ENCODE data around the gene GRIPAP1.
A peak's percentile ranks its signal among the peaks of the same experiment; 100 is the strongest.

The GRIPAP1 gene

DNA sequence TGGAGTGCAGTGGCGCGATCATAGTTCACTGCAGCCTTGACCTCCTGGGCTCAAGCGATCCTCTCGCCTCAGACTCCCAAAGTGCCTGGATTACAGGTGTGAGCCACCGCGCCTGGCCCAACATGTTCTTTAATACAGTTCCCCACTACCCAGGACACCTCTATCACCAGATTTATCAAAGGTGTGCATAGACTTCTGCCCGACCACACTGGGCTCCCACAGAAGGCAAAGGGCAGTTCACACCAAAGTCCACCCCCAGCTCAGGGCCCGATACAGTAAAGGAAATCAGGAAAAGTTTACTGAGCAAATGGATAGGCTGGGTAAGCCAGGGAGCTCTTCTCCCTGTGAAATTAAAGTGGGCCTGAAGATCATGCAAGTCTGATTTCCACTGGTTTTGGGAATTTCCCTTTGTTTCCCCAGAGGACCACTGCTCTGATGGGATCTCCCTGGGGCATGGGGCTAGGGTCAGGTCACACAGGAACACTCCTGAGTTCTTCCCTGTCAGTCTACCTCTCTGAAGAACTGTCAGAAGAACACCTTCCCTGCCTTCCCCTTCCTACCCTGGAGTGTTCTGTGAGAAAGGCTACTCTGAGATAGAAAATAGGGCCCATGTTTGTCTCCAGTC is 65.5 kb downstream of the GRIPAP1 start:
- Histone ChIP-seq H3K4me1 (ENCODE audit: insufficient read depth, low read length) (peaks cover 13% of the 10 kb centered on the region), H3K9ac (ENCODE audit: low read depth, low read length) (peak overlapping the region; percentile 17; the same call in 1 of the 2 replicates), H3K36me3 (ENCODE audit: insufficient read depth, low read length) (peaks cover 6% of the 10 kb centered on the region), H3K9me3 (ENCODE audit: control insufficient read depth, insufficient read depth, low read length) (no peaks in the 10 kb centered on the region)

DNA sequence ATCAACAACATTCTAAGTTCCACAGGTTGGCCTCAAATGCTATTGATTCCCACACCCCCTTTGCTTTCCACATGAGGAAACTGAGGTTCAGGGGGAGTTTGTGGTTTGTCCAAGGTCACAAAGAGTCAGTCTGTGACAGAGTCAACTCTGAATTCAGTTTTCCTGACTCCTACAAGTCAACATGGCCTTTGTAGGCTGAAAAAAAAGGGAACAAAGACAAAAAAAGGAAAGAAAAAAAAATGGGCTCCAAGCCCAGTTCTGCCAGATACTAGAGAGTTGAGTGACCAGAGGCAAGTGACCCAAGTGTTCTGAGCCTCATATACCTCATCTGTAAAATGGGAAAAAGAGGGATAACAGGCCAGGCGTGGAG is 66.8 kb downstream of the GRIPAP1 start:
- Histone ChIP-seq H3K9ac (ENCODE audit: low read depth, low read length) (no peak overlapping the region), H3K9me3 (ENCODE audit: control insufficient read depth, insufficient read depth, low read length) (no peaks in the 10 kb centered on the region), H3K36me3 (ENCODE audit: insufficient read depth, low read length) (peaks cover 6% of the 10 kb centered on the region)

GRCh38 chrX:48934581-48935300 is 67.3 kb downstream of the GRIPAP1 start:
- Histone ChIP-seq H3K9me3 (ENCODE audit: control insufficient read depth, insufficient read depth, low read length) (no peaks in the 10 kb centered on the region), H3K36me3 (ENCODE audit: insufficient read depth, low read length) (peaks cover 6% of the 10 kb centered on the region), H3K4me1 (ENCODE audit: insufficient read depth, low read length) (peaks cover 12% of the 10 kb centered on the region), H3K9ac (ENCODE audit: low read depth, low read length) (no peak overlapping the region)

More for the DNA sequence above, 66.8 kb downstream of the GRIPAP1 start:
- peaks cover 12% of the 10 kb centered on the region for H3K4me1 ChIP-seq (ENCODE audit: insufficient read depth, low read length)

- no peak overlapping the region for H3K9ac ChIP-seq (ENCODE audit: low read depth, low read length)
- peaks cover 12% of the 10 kb centered on the region for H3K4me1 ChIP-seq (ENCODE audit: insufficient read depth, low read length)
- peaks cover 6% of the 10 kb centered on the region for H3K36me3 ChIP-seq (ENCODE audit: insufficient read depth, low read length)
- no peaks in the 10 kb centered on the region; the same call in 1 of the 2 replicates for H3K9me3 ChIP-seq (ENCODE audit: control insufficient read depth, insufficient read depth, low read length)
Observed at GRCh38 chrX:48933757-48934156, 68.3 kb downstream of the GRIPAP1 start.

DNA sequence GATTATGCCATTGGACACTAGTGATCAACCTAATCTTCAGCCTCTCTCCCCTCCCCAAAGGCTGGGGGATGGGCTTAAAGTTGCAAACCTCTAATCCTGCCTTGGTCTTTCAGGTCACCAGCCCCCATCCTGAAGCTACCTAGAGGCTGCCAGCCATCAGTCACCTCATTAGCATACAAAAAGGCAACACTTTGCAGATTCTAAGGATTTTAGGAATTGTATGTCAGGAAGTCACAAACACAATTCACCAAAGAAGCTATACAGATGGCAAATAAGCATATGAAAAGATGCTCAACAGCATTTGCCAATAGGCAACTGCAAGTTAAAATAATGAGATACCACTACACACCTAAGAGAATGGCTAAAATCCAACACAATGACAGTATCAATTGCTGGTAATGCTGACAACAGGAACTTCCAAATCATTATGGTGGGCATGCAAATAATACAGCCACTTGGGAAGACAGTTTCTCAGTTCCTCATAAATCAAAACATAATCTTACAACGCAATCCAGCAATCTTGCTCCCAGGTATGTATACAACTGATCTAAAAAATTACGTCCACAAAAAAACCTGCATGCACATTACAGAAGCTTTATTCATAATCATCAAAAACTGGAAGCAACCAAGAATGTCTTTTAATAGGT is 74.2 kb downstream of the GRIPAP1 start:
- H3K9me3 ChIP-seq (ENCODE audit: control insufficient read depth, insufficient read depth, low read length): no peaks in the 10 kb centered on the region; the same call in 1 of the 2 replicates
- H3K4me1 ChIP-seq (ENCODE audit: insufficient read depth, low read length): peaks cover 19% of the 10 kb centered on the region
- H3K36me3 ChIP-seq (ENCODE audit: insufficient read depth, low read length): peaks cover 8% of the 10 kb centered on the region
- peak overlapping the region; percentile 41 for H3K9ac ChIP-seq (ENCODE audit: low read depth, low read length)

GRCh38 chrX:48927123-48927522 is 74.9 kb downstream of the GRIPAP1 start:
- H3K4me1 ChIP-seq (ENCODE audit: insufficient read depth, low read length): peaks cover 19% of the 10 kb centered on the region
- H3K9me3 ChIP-seq (ENCODE audit: control insufficient read depth, insufficient read depth, low read length): no peaks in the 10 kb centered on the region; the same call in 1 of the 2 replicates
- peaks cover 9% of the 10 kb centered on the region for H3K36me3 ChIP-seq (ENCODE audit: insufficient read depth, low read length)
- H3K9ac ChIP-seq (ENCODE audit: low read depth, low read length): peak overlapping the region; percentile 41

DNA sequence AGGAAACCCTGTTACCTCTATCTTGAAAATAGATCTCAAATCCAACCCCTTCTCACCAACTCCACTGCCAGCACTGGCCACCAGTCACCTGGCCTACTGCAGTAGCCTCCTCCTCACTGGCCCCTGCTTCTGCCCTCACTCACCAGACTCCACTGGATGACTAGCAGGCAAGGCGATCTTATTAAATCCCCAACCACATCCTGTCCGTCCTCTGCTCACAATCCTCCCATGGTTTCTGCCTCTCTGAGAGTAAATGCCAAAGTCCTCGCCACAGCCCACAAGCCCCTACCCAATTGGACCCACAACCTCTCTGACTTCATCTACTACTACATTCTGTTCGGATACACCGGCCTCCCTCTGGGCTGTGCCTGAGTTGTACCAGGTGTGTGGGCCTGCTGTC is 77.8 kb downstream of the GRIPAP1 start:
- H3K36me3 ChIP-seq (ENCODE audit: insufficient read depth, low read length): peaks cover 11% of the 10 kb centered on the region
- H3K9ac ChIP-seq (ENCODE audit: low read depth, low read length): no peak overlapping the region
- no peaks in the 10 kb centered on the region; the same call in 1 of the 2 replicates for H3K9me3 ChIP-seq (ENCODE audit: control insufficient read depth, insufficient read depth, low read length)
- peaks cover 38% of the 10 kb centered on the region for H3K4me1 ChIP-seq (ENCODE audit: insufficient read depth, low read length)

DNA sequence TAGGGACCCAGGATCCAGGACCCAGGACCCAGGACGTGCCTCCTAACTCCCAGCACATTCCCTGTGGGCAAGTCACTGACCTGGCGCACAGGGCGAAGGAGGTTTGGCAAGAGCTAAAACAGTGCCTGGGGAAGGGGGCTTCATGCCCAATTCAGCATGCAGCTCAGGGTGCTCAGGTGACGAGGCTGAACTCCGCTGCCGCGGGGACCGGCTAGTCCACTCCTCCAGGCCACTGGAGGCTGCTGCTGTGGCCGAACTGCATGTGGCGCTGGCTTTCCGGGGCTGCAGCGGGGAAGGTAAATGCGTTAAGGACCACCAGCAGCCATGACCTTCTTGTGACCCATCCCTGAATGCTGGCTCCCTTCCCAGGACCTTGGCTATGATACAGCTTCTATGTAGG is 78.3 kb downstream of the GRIPAP1 start:
- no peaks in the 10 kb centered on the region; the same call in 1 of the 2 replicates for H3K9me3 ChIP-seq (ENCODE audit: control insufficient read depth, insufficient read depth, low read length)
- peaks cover 38% of the 10 kb centered on the region for H3K4me1 ChIP-seq (ENCODE audit: insufficient read depth, low read length)
- H3K9ac ChIP-seq (ENCODE audit: low read depth, low read length): no peak overlapping the region
- peaks cover 11% of the 10 kb centered on the region for H3K36me3 ChIP-seq (ENCODE audit: insufficient read depth, low read length)
